ENCODE results near the gene DKK2.
"Not testable (repeated sequence)": the region's sequence is repeated elsewhere in the genome, so short reads cannot be mapped to it uniquely, and the experiment has no call there.

Gene DKK2

DNA sequence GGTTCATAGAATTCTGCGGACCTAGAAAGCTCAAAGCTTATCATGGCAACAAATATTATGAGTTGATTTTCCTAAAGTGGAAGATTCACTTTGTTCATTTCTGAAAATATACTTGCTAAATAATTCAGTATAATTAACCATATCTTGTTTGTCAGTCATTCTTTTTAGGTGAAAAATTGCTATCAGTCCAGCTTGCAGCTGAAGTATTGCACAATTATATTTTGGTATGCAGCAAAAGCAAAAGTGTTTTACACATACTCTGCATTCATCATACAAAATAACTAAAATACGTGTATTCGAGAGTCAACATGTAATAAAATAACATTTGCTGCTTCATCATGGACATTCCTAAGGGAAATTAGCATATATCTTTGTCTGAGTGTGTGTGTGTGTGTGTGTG, 24.8 kb downstream of the DKK2 start:
- no peak for DNase-seq

GRCh38 chr4:107009196-107009968, 26.7 kb downstream of the DKK2 start:
- no peak for DNase-seq

GRCh38 chr4:107008115-107008514, 28.0 kb downstream of the DKK2 start:
- no peak for DNase-seq

- no peak for DNase-seq
Observed at GRCh38 chr4:107006218-107006617, 29.9 kb downstream of the DKK2 start.

DNA sequence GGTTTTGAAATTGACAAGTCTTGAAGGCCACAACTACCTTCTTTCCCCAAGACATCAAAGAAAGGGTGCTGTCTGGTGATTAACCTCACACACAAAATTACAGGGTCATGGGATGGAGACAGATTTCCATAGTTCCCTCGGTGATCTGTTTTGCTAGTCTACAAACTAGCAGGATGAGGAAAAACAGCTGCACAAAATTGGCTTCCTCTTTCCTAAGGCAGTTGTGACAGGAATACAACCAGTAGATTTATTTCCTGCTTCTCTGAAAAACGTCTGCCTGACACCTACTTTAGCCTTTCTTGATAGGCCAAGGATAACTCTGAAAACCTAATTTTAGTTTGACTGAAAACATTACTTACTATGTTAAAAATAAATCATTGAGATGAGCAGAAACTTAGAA, 39.6 kb downstream of the DKK2 start:
- no peak for DNase-seq

- DNase-seq: no peak
Observed at GRCh38 chr4:106993827-106994226, 42.3 kb downstream of the DKK2 start.

DNA sequence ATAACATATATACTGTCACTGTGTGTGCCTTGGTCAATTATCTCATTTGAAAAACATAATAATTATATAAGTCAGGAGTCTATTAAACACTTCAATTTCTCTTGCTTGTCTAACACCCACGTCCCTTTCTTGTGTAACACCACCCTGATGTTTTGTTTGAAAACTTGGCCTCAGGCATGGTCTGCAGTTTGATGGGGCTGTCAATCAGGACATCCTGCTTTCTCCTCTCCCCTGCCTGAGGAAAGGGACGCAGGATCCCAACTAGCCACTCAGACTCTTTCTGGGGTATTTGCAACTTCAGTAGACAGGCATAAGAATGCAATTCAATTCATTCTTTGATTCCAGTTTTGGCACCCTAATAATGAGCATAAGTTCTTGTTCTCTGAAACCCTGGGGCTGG, 48.8 kb downstream of the DKK2 start:
- DNase-seq: no peak

GRCh38 chr4:106986486-106986885, 49.6 kb downstream of the DKK2 start:
- DNase-seq: no peak

DNA sequence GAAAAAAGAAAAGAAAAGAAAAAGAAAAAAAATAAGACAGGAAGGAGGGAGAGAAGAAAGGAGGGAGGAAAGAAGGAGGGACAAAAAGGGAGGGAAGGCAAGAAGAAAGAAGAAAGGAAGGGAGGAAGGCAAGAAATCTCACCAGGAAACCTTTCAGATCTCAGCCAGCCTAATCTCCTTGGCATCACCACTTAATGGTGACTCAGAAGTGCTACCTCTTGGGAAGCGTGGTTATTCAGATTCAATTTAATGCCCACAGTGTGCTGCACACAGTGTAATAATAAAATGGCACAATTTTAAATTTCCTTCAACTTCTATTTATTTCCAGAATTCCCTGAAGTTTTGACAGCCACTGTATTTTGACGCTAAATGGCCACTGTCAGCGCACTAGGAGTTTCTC, 50.3 kb downstream of the DKK2 start:
- no peak for DNase-seq

GRCh38 chr4:106982711-106983211, 53.4 kb downstream of the DKK2 start:
- DNase-seq: no peak

GRCh38 chr4:106981431-106981830, 54.7 kb downstream of the DKK2 start:
- no peak for DNase-seq

GRCh38 chr4:106979476-106979875, 56.6 kb downstream of the DKK2 start:
- DNase-seq: no peak

DNA sequence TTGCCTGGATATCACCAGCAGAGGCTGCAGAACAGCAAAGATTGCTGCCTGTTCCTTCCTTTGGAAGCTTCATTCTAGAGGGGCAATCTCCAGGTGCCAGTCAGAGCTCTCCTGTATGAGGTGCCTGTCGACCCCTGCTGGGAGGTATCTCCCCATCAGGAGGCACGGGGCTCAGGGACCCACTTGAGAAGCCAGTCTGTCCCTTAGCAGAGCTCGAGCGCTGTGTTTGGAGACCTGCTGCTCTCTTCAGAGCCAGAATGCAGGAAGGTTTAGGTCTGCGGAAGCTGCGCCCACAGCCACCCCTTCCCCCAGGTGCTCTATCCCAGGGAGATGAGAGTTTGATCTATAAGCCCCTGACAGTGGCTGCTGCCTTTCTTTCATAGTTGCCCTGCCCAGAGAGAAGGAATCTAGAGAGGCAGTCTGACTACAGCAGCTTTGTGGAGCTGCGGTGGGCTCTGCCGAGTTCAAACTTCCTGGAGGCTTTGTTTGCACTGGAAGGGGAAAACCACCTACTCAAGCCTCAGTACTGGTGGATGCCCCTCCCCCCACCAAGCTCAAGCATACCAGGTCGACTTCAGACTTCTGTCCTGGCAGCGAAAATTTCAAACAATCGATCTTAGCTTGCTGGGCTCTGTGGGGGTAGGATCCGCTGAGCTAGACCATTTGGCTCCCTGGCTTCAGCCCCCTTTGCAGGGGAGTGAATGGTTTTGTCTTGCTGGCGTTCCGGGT, 57.9 kb downstream of the DKK2 start:
- DNase-seq: no peak

DNA sequence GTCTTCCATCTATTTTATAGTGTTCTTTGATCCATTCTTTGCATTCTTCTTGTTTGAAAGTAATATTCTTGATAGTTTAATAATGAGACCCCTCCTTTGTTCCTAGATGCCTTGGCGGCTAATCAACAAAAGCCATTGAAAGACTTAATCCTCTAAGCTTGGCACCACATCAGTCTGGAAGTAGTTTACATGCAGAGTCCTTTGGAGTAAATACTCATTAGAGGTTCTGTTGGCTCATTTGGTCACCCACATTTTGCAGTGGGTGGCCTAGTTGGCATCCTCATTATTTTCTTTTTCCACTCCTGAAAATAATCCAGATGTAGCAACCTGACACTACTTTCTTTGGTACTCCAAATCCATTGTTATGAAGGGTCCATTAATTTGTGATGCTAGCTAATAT, 64.5 kb downstream of the DKK2 start:
- DNase-seq: no peak

GRCh38 chr4:106967892-106968291, 68.2 kb downstream of the DKK2 start:
- DNase-seq: no peak

DNA sequence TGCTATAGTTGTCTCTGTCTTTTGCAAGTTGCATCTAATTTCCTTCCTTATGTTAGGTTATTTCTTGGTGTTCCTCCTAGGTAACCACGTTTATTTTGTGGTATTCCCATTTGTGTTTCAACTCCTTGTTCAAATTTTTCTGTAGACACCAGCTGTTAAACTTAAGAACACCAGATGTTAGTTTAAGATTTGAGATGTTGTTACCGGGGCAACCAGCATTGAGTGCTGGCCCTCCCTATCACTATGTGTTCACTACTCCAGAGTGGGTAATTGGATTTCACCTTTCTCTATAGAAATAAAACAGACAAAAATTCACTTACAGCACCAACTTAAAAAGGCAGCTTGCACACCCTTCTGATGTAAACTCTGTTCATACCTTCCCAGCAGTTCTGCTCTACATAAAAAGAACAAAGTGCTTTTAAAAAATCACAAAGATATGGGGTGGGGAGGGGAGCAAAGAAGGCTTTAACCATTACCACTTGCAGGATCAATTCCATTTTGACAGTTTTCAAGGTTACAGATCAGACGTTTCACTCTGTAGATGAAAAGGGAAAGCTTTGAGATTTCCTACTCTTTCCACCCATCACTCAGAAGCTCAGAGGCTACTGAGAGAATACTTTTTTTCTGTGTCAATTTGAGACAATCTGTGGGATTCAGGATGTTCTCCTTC, 82.9 kb downstream of the DKK2 start:
- no peak for DNase-seq

GRCh38 chr4:106951891-106952290, 84.2 kb downstream of the DKK2 start:
- no peak for DNase-seq

- no peak for DNase-seq
Observed at GRCh38 chr4:106941841-106942240, 94.3 kb downstream of the DKK2 start.

DNA sequence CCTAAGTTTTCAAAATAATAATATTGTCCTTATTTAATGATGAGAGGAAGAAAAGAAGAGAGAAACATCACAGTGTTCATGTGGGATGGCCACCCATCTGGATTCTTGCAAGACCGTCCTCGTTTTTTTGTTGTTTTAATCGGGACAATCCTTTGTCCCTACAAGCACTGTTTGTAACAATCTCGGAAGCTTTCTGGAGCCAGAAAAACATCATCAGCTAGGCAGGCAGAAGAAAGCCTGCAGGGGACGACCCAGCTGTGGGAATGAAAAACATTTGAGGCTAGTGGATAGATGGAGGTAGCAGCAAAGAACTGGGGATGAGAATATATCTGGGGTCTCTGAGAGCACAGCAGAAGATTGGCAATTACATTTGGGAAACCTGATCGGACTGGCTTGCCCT, 105.6 kb downstream of the DKK2 start:
- DNase-seq: no peak

- no peak for DNase-seq
Observed at GRCh38 chr4:106929248-106929647, 106.9 kb downstream of the DKK2 start.

DNA sequence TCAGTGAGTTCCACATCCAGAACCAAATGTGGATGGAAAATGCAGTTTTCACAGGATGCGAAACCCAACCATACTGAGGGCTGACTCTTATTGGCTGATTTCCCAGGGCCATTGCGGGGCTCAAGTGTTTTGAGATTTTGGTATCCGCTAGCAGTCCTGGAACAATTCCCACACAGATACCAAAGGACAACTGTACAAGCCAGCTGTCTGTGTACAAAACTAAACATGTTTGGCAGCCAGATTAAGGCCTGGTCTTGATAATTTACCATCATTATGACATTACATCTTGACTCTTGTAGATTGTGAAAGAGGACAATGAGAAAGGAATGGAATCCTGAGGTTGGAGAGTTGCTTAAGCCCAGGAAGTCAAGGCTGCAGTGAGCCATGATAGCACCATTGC, 121.9 kb downstream of the DKK2 start:
- DNase-seq: no peak

DNA sequence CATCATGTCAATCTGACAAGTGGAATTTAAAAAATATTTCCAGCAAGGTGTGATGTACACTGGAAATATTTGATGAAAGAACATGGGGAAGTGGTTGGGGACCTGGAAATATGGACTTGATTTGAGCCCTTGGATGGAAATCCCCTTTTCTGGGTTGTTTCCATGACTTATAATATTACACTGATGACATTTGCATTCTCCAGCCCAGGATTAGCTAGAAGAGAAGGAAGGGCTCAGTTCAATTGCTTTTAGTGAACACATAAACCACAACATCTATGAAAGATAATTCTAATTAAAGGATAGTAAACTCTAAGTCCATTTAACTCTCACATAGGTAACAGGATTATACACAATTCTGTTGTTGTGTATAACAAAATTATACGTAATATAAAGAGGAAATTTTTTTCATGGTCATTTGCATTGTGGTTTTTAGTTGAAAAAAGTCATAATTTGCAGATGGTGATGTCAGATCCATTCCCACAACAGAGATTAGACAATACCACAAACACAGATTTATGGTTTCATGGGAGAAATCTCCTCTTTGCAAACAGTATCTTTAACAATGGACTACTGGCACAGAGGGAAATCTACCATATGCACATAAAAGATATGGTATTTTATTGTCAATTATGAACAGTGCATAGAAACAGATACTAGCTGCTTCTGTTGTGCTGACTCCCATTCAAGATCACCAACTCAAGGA, 126.5 kb downstream of the DKK2 start:
- DNase-seq: no peak

DNA sequence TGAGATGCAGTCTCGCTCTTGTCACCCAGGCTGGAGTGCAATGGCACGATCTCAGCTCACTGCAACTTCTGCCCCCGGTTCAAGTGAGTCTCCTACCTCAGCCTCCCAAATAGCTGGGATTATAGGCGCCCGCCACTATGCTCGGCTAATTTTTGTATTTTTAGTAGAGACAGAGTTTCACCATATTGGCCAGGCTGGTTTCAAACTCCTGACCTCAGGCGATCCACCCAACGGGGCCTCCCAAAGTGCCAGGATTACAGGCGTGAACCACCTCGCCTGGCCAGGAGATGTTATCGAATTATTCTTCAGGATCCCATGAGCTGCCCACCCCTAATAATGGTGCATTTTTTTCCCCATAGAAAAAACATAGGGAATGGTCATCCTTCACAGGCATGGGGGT, 128.1 kb downstream of the DKK2 start:
- DNase-seq: not testable (repeated sequence)

Measured in stimulated activated naive CD4-positive, alpha-beta T cell (primary cell).